ENCODE measurements around the gene CIDEB.

DNA sequence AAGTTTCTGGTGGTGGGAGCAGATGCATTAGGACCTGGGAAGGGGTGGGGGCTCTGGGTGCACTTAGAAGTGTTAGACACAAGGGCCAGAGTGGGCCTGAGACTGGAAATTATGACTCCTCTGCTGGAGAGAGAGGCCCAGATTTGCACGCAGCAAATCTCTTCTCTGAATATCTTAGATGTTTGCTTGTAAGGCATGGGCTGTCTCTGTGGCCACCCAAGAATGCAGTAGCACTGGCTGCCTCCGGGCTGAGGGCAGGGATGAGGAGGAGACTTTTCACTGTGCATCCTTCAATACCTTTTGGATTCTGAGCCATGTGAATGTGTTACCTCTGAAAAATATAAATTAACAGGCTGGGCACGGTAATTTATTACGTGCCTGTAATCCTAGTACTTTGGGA is 22.4 kb downstream of the CIDEB start:
- TF ChIP-seq MEF2D (CRISPR knock-in tag; IDR thresholded peaks at IDR 0.05) (no peak), ZNF777 (CRISPR knock-in tag; IDR thresholded peaks at IDR 0.05) (no peak)

Data from HepG2 (cell line).